Ramos (cell line): Measurements from ENCODE around the gene CLINT1.
"Not testable (repeated sequence)": the region's sequence is repeated elsewhere in the genome, so short reads cannot be mapped to it uniquely, and the experiment has no call there.

Experiments
- in situ Hi-C: fragments of 300-500 bp; cut with MboI; formaldehyde crosslinking; loops from one replicate; pipeline ENCODE4 v1.14.3; 2022; ENCODE audit warnings: low sequenced_read_pairs; ENCODE audit not compliant: unreplicated experiment

CLINT1 gene

DNA sequence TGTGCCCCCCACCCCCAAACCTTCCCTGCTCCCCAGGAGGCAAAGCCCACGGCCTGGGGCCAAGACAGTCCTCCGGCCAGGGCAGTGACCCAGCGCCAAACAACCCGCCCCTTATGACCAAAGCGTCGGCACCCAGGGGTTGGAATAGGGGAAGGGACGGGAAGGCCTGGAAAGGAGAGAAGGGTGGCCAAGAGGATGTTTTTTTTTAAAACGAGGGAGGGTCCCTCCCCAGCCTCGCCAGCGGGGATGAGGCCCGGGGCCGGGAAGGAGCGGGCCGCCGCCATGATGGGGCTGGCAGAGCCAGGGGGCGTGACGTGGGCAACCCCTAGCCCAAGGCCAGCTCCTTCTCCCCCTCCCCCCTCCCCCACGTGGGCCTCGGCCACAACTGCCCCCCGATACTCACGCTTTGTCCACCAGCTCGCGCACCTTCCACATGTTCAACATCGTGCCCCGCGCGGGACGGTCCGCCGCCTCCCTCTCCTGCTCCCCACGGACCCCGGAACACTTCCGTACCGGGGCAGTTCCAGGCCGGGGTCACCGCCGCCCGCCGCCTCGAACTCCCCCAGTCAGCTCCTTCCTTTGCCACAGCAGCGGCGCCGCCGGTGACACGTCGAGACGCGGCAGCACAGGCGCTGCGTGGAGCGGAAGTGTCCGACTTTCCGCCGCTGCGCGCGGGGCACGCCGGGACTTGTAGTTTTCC is at the start of gene CLINT1:
Gene CLINT1, minus strand, starts transcription at position 619 of the 700 bp plus-strand sequence. Its CDS starts 175 bp downstream, at position 444.
- in situ Hi-C loops: no loop called here

DNA sequence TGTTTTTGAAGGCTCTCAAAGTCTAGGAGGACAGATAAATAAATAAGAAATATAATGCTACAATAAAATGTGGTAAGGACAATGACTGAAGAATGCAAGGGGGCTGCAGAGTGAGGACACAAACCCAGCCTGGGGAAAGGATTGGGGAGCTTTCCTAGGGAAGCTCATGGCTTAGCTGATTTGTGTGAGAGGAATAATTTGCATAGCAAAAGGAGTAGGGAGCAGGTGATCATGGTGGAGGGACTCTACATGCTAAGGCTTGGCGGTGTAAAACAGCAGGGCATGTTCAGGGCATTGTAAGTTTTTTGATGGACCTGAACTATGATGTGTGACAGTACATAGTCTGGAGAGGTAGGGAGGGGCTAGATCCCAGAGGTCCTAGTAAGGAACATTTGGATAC is 49.5 kb upstream of the CLINT1 start:
- in situ Hi-C loops: no loop called here

DNA sequence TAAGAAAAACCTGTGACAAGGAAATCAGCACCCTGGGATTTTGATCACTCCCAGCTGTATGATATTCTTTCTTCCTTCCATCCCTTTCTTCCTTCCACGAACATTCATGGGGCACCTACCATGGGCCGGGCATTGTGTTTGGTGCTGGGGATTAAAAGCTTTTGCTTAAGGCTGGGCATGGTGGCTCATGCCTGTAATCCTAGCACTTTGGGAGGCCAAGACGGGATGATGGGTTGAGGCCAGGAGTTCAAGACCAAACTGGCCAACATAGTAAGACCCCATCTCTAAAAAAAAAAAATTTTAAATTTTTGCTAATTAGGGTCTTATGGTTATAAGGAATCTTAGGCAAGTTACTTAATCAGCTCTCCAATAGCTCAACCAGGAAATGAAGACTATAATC is 48.5 kb upstream of the CLINT1 start:
- in situ Hi-C loops: no loop called here

DNA sequence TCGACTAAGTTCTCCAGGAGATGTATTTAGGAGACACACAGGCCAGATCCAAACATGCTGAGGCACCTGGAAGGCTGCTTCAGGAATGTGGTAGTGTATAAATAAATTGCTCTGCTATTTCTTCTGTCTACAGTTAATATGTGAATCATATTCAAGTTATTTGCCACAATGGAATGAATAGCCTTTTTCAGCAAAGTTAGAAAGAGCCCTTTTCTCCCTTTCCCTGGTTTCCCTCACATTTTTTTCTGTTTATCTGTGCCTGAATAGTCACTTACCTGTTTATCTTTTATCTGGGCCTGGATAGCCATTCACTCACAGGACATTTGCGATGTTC is 44.1 kb upstream of the CLINT1 start:
- in situ Hi-C loops: no loop called here

DNA sequence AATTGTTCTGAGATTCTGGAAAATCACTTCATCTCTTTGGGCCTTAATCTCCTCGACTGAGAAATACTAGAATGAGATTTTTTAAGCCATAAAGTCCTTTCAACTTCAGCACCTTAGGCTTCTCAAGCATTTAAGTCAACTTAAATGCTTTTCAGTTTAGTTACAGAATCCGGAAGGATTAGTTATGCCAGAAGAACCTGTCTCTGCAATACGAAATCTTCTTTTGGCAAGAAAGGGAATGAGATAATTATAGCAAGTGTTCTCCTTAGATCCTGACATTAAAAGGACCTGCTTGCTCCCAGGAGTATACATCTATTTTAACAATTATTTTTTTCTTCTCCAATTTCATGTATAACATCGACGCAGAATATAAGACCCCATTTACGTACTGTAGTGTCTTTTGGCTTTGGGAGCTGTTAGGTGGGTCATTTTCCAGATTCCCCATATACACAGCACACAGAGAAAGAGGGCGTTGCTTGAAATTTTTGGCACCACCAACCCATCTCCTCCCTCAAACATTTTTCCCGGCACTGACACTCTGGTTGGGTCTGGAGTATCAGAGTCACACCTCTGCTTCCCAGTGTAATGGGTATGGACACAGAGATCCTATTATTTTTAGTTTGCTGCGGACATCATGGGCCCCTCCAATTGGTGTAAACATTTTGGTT is 43.6 kb upstream of the CLINT1 start:
- in situ Hi-C loops: no loop called here

DNA sequence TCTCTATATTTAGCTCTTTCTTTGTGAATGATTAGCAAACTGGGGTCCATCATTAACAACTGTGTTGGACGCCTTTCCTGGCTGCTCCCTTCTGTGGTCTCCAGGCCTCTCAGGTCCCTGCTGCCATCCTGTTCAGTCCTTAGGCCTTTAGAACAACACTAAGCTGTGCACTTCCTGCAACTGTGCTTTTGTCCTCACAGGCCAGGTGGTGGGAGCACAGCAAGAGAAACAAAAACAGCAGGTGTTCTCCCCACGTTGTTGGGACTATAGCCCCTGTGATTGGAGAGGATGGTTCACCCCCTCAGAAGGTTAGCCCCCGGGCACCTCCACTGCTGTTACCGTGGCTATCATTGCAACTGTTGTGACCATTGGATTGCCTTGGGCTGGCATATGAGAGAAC is 41.7 kb upstream of the CLINT1 start:
- in situ Hi-C loops: no loop called here

DNA sequence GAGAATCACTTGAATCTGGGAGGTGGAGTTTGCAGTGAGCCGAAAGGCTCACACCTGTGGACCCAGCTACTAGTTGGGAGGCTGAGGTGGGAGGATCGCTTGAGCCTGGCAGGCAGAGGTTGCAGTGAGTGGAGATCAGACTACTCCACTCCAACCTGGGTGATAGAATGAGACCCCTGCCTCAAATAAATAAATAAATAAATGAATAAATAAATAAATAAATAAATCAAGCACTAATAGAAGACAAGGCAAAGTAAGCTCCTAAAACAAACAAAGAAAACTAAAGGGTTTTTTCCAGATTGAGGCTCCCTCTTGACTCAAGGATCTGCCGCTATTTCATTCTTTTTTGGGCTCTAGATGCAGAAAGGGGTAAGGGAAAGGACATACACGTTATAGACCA is 34.7 kb upstream of the CLINT1 start:
- in situ Hi-C loops: no loop called here

DNA sequence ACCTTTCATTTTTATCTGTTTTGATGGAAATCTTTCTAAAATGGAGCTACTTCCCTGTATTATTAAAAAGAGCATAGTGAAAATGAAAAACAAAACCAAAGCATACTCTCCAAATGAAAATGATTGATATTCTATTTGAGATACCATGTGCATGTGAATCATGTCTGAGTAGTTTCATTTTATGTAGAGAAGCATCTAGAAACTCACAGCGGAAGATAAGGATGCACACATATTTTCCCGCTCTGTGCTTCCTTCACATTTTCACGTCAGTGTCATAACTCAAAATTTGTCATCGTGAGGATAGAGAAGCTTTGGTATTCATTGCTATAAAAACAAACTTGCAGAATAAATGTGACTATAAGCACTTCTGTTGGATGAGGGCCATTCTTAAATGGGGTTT is 34.0 kb upstream of the CLINT1 start:
- in situ Hi-C loops: no loop called here

DNA sequence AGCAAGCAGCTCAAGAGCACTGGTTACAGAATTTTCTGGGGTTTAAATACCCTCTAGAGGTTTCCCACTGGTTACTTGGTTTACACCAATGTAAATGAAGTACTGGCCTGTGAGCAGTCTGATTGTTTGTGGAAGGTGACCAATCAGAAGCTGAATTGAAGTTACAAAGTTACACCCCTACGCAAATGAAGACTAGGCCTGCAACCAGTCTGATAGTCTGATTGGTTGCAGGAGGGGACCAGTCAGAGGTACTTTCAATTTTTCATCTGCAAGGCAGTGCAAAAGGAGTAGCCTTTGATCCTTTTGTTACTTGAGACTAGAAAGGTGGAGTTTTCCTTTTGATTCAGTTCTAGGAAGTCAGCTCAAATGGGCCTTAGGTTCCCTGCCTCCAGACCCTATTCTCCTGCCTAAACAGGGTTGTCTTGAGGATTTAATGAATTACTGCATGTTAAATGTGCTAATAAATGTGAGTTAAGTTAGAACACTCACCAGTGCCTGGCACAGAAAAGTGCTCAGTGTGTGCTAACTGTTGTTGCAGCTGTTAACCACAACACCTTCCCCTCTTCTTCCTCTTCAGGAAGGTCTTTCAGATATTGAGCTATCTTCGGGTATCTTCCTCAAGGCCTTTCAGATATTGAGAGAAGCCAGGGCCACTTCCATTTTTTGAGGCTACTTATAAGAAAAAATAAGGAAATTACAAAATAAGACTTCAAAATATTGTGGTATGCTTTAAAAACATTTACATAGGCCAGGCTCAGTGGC is 32.1 kb upstream of the CLINT1 start:
- in situ Hi-C loops: no loop called here

DNA sequence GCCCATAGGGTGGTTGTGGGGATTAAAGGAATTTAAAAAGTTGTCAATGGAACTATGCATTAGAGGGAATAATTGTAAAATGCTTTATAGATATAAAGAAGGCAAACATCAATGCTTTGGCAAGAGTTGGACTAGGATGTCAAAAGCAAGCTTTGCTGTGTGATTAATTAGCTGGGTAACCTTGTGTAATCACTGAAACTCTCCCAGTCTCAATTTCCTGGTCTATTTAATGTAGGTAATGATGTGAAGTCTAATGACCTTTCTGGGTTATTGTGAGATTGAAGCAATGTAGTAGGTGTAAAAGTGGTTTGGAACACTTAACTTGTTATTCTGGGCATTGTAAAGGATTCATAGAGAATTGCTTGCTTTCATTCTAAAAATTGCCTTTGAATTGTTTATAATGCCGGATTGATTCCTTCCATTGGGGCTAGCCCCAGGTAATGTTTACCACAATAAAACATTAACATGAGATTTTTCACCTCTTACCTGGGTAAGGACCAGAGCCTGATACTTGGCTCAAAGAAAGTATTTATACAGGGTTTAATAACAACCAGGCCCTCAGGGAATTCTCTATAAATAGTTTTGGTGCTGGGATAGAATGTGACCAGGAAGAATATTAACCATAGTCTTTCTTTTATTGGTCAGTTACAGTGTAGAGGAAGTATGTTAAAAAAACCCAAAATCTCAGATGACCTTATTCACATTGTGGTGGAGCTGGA is 30.0 kb upstream of the CLINT1 start:
- in situ Hi-C loops: no loop called here

DNA sequence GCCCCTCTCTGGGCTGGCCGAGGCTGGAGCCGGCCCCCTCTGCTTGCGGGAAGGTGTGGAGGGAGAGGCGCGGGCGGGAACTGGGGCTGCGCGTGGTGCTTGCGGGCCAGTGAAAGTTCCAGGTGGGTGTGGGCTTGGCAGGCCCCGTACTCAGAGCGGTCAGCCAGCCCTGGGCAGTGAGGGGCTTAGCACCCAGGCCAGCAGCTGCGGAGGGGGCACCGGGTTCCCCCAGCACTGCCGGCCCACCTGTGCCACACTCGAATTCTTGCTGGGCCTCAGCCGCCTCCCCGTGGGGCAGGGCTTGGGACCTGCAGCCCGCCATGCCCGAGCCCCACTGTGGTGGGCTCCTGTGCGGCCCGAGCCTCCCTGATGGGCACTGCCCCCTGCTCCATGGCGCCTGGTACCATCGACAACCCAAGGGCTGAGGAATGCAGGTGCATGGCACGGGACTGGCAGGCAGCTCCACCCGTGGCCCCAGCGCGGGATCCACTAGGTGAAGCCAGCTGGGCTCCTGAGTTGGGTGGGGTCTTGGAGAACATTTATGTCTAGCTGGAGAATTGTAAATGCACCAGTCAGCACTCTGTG is 27.9 kb upstream of the CLINT1 start:
- in situ Hi-C loops: no loop called here

DNA sequence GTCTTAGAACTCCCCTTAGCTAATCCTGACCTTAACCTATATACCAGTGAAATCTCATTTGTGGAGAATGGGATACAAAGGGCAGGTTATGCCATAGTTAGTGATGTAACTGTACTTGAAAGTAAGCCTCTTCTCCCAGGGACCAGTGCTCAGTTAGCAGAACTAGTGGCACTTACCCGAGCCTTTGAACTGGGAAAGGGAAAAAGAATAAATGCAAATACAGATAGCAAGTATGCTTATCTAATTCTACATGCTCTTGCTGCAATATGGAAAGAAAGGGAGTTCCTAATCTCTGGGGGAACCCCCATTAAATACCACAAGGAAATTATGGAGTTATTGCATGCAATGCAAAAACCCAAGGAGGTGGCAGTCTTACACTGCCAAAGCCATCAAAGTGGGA is 26.1 kb upstream of the CLINT1 start:
- in situ Hi-C loops: not testable (repeated sequence)

DNA sequence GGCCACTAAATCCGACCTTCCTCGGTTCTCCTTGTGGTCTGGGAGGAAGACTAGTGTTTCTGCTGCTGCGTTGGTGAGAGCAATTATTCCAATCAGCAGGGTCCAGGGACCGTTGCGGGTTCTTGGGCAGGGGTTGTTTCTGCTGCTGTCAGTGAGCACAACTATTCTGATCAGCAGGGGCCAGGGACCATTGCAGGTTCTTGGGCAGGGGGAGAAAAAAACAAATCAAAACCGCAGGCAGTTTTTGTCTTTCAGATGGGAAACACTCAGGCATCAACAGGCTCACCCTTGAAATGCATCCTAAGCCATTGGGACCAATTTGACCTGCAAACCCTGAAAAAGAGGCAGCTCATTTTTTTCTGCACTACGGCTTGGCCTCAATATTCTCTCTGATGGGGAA is 22.6 kb upstream of the CLINT1 start:
- in situ Hi-C loops: not testable (repeated sequence)

DNA sequence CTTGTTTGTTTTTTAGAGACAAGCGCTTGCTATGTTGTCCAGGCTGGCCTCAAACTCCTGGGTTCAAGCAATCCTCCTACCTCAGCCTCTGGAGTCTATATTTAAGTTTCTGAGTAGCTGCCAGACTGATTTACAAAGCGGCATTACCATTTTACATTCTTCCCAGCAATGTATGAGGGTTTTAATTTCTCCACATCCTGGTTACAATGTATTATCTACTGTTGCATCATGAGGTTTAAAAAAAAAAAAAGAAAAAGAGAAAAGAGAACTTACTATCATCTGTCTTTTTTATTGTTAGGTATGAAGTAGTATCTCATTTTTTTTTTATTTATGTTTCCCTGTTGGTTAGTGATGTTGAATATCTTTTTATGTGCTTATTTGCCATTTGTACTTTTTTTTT is 18.9 kb upstream of the CLINT1 start:
- in situ Hi-C loops: no loop called here

DNA sequence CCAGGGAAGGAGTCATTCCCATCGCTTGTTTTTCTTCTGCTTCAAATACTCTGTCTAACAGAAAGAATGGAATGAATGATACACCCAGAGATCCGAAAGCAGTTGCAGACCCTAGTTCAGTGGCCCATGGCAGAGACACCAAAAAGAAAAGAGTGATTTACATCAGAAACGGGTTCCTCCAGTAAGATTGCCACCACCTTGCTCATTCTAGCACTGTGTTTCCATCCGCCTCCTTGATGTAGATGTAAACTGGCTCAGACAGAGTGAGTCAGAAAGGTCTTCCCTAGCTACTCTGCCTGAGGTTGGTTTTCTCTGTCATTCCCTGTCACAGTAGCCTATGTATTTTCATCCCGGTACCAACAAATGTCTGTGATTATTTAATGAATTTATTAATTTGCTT is 15.9 kb upstream of the CLINT1 start:
- in situ Hi-C loops: no loop called here

DNA sequence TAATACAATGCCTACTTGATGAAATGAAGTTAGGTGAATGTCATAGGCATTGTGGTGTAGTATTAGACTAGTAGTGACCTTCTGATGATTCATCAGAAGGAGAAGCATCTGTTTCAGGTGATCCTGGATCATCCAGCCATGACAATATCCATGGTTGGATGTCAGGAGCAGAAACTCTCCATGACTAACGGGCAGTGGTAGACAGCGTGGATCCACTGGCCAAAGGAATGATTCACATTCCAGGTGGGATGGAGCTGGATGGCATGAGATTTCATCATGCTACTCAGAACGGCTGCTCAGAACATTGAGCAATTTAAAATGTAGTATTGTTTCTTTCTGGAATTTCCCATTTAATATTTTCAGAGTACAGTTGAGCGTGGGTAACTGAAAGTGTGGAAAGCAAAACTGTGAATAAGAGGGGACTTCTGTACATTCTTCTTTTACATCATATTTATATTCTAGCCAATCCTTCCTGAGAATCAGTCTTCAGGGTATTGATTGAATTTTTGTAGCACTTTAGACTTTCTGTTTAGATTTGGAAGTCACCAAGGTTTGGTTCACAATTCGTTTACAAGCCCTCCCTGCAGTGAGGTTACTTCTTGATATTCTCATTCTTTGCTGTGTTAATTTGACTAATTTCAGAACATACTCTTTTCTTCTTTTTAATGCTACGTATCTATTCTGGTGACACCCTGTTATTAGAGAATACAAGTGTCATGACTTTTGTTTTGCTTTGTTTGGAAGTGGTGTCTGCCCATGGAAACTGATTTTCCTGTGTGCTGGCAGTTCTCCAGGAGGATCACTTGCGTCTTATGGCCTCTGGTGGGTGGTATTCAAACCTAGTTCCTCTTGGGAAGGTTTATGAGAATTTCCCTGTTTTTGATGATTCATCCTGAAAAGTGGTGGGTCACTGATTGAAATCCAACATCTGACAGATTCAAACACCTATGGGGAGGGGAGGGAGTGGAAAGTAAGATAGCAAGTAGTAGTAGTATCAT is 12.2 kb upstream of the CLINT1 start:
- in situ Hi-C loops: no loop called here

DNA sequence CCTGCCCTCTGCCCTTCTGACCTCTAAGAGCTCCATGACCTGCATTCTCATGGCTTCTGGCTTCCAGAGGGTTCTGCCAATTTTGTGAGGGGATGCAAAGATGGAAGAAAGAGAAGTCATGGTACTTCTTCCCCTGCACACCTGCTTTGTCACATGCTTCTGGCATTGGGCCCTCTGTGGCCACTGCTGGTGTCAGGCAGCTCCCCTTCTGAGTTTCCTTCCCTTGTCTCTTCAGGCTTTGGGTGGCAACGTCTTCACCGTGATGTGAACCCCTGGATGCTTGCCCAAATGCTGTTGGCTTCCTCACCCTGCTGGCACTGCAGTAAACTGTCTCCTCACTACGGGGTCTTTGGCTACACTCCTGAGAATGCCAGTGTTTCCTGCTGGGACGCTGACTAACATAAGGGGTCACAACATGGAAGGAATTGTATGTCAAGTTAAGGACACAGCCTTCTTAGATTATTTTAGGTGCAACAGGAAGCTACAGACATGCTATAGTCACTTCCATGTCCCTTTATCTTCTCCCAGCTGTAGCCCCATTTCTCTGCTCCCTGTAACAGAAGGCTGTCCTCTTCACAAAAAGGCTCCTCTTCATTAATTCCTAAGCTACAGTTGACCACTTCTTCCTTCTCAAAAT is 8.9 kb upstream of the CLINT1 start:
- in situ Hi-C loops: no loop called here

DNA sequence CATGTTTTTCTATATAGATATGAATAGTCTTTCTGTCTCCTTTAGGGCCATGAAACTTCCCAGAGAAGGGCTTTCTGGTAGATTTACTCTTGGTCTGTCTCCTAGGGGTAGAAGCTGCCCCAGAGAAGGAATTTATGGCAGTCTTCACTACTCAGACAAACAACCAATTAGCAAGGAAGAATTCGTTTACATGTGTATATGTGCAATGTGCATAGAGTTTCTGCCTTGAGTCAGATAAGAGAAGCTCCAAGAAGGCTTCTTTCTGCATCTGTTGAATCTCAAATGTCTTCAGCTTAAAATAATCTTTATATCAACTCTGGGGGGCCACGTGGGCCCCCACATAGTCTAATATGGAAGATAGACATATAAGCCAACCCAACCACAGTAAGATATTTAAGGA is 7.6 kb upstream of the CLINT1 start:
- in situ Hi-C loops: no loop called here

DNA sequence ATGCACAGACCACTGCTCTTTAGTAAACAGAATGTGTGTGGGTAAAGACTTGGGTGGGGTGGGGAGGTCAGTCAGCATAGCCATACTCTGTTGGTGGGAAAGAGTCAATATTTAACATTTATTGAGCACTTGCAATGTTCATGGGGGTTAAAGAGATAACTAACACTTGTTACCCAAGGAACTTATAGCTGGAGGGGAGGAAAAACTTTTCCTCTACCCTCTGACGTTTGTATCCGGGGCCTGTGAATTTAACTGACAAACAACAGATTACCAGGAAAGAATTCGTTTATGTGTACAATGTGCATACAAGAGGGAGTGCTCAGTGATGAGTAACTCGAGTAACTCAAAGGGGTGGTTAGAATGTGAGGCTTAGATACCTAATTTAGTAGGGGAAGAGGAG is 6.8 kb upstream of the CLINT1 start:
- in situ Hi-C loops: no loop called here
